Heart left ventricle (tissue), 16 donors: ENCODE data around the gene CMIP. TPM values are rescaled to one million over a fixed set of nuclear protein-coding genes. Genes with fewer than 3 reads are reported as not detected.

Source experiments
- ATAC-seq, 4 donors: fragments of 200-7000 bp; cut with Tn5 transposase; one replicate each; pipeline ENCODE4 v1.9.1; 2020 to 2022; ENCODE audit warnings: moderate library complexity in 4 of 4, mild to moderate bottlenecking in 3 of 4, moderate number of reproducible peaks in 1 of 4
- DNase-seq, 5 donors: peaks; one replicate each; pipeline ENCODE4 v3.0.0-alpha.2; 2020
- H3K27ac ChIP-seq, 12 donors: fragments of 200-600 bp; sonication (generic) in 4 of 12; one replicate each; pipeline versions ENCODE4 v1.5.0 to v1.8.0; 2016 to 2022; ENCODE audit warnings: mild to moderate bottlenecking in 2 of 12
- H3K27me3 ChIP-seq, 9 donors: fragments of 200-600 bp; sonication (generic) in 2 of 9; one replicate each; pipeline versions ENCODE4 v1.5.1 to v1.8.0; 2016 to 2022; ENCODE audit warnings: mild to moderate bottlenecking in 3 of 9
- H3K36me3 ChIP-seq, 9 donors: fragments of 200-600 bp; sonication (generic) in 2 of 9; one replicate each; pipeline versions ENCODE4 v1.5.0 to v1.8.0; 2018 to 2022; ENCODE audit warnings: mild to moderate bottlenecking in 2 of 9
- H3K4me1 ChIP-seq, 12 donors: fragments of 200-600 bp; sonication (generic) in 4 of 12; one replicate each; pipeline versions ENCODE4 v1.5.0 to v1.8.0; 2016 to 2022; ENCODE audit warnings: mild to moderate bottlenecking in 3 of 12
- H3K4me3 ChIP-seq, 12 donors: fragments of 200-600 bp; sonication (generic) in 4 of 12; one replicate each; pipeline versions ENCODE4 v1.5.0 to v1.8.0; 2017 to 2022; ENCODE audit warnings: mild to moderate bottlenecking in 9 of 12, moderate library complexity in 4 of 12
- H3K9me3 ChIP-seq, 12 donors: fragments of 200-600 bp; sonication (generic) in 4 of 12; one replicate each; pipeline versions ENCODE4 v1.5.0 to v1.8.0; 2016 to 2022; ENCODE audit warnings: mild to moderate bottlenecking in 1 of 12
- POLR2A ChIP-seq, 2 donors: fragments of 450-650 bp; IDR thresholded peaks; one replicate each; pipeline ENCODE4 v1.6.1; 2017; ENCODE audit warnings: antibody characterized with exemption in 2 of 2, mild to moderate bottlenecking in 2 of 2, moderate library complexity in 2 of 2
- WGBS, 4 donors: extraction: QIAGEN DNeasy Blood & Tissue Kit in 2 of 4; methylation state at CpG; one replicate each; pipeline versions ENCODE4 v1.1.5 to v1.1.7; 2013 to 2018; 5-methylcytosine and 5-hydroxymethylcytosine counted together
- intact Hi-C, 10 donors: fragments of 100-400 bp; cut with DNase I; formaldehyde crosslinking; loops; one replicate each; pipeline versions ENCODE4 v1.11.1 to v1.14.2; 2022
- polyA plus RNA-seq, 2 donors: library from polyadenylated mRNA; stranded (reverse); fragments of 200-250 nt; gene quantifications; one replicate each; pipeline ENCODE4 v1.2.3, GENCODE V29; 2013
- total RNA-seq, 9 donors: library from RNA; depleted of rRNA in 2 of 9; stranded (reverse); fragments of >200 nt in 2 of 9; fragmentation: NEBNext Ultra II Directional in 3 of 9; extraction: Animal tissue kit (Norgen Biotek cat#: 25700) in 3 of 9; gene quantifications; one replicate each; pipeline versions ENCODE4 v1.1.0 to v1.2.4, GENCODE V29; 2016 to 2023
- TF ChIP-seq, protein P1 (sequence below), 12 donors: fragments of 200-600 bp; sonication (generic) in 4 of 12; IDR thresholded peaks; one replicate each; pipeline versions ENCODE4 v1.5.0 to v1.8.0; 2018 to 2022; ENCODE audit warnings: antibody characterized with exemption in 12 of 12, mild to moderate bottlenecking in 5 of 12
- donor health status: ischemic (EF 13 %, LVEDD 7.1; RV severe dilation, severe dysfunction).
- donor health status: healthy with polysubstance abuse.
- donor health status: DM: no; HTN: yes; CAD: no.
- donor health status: DM: no; HTN: no; CAD: no.
- donor health status: ischemic (EF 25% LVEDD 6.9; RV normal size, moderate dysfunction).
- donor health status: ischemic (EF 25% LVEDD 5.7; RV mildly dilated, moderate dysfunction).
- donor health status: healthy.
- donor health status: DM: yes; HTN: yes; CAD: no.
- donor health status: ischemic (EF 35%, LVEDD 5.7; RV mildly dilated, moderate dysfunction).
- donor health status: nonischemic (EF 11% LVEDD 7.7; RV severe dilation, severe dysfunction).
- donor health status: DM: yes; HTN: yes; CAD: no.
- donor health status: PGD.
- donor health status: ischemic (EF 29% LVEDD 5.4; RV normal size, mild dysfunction).
- donor health status: nonischemic (EF 23%, LVEDD 6.1; RV moderate dilation, normal function).

CMIP gene
- total and polyA plus RNA-seq, 11 donors: 4.1 to 48.8 (median 10.6) TPM

DNA sequence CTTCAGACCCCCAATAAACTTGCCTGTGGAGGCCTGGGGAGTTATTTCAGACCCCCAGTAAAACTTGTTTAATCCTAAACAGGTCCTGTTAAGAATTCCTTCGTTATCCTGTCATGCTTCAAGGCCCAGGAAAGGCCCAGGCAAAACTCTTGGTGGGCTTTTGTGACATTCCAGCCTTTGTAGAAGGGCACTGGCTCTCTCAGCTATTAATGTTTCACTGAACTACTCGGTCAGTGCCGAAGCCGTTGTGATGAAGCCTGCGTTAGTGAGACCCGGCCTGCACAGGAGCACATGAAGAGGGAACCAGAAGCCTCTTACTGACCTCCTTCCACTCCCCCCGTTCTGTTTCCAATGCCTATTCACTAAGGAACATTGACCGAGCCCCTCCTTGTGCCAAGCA, 287.0 kb downstream of the CMIP start:
- Histone ChIP-seq H3K4me3 (no peak overlapping the region), H3K9me3 (no peaks in the 10 kb centered on the region), H3K27ac (peak overlapping the region in 2 of 12 donors; percentile 57 to 74), H3K36me3 (no peaks in the 10 kb centered on the region), H3K4me1 (peaks cover 0 to 16% (median 10%) of the 10 kb centered on the region in 12 donors), H3K27me3 (no peaks in the 10 kb centered on the region)
- WGBS, 4 donors: 90 to 97% (median 93%) methylated on average over 8 of the region's 8 CpGs
- intact Hi-C loops: loop anchor here in 7 of 10 donors (5.0 to 10.0 kb wide), 4 partner anchors 527 to 727 kb away; partner anchors contain the start of genes ATMIN (in 4 of the 7), CENPN (in 4 of the 7) and CMC2 (in 4 of the 7)
- DNase-seq (no peak), ATAC-seq (no peak)
- TF ChIP-seq POLR2A (IDR thresholded peaks at IDR 0.05): no peak
- TF ChIP-seq, protein P1, sequence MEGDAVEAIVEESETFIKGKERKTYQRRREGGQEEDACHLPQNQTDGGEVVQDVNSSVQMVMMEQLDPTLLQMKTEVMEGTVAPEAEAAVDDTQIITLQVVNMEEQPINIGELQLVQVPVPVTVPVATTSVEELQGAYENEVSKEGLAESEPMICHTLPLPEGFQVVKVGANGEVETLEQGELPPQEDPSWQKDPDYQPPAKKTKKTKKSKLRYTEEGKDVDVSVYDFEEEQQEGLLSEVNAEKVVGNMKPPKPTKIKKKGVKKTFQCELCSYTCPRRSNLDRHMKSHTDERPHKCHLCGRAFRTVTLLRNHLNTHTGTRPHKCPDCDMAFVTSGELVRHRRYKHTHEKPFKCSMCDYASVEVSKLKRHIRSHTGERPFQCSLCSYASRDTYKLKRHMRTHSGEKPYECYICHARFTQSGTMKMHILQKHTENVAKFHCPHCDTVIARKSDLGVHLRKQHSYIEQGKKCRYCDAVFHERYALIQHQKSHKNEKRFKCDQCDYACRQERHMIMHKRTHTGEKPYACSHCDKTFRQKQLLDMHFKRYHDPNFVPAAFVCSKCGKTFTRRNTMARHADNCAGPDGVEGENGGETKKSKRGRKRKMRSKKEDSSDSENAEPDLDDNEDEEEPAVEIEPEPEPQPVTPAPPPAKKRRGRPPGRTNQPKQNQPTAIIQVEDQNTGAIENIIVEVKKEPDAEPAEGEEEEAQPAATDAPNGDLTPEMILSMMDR (IDR thresholded peaks at IDR 0.05): no peak

DNA sequence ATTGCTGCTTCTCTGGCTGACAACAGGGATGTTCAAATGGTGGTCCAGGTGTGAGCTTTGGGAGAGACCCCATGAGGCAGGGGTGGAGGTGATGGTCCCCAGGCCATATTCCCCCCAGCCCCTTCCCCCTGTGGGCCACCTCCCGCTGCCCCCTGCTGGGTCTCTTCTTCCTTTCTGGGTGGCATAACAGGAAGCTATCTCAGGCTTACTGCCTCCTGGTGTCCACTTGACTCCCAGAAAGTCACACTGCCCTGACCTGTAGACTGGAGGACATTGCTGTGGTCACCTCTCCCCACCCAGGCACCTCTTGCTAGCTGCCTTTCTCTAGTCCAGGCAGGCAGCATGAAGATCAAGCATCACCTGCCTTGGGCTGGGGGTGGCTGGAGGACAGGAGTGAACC, 288.1 kb downstream of the CMIP start:
- no peak for DNase-seq
- Histone ChIP-seq H3K4me1 (peaks cover 0 to 19% (median 11%) of the 10 kb centered on the region in 12 donors), H3K27me3 (no peaks in the 10 kb centered on the region), H3K36me3 (no peaks in the 10 kb centered on the region), H3K9me3 (no peaks in the 10 kb centered on the region), H3K27ac (no peak overlapping the region), H3K4me3 (no peak overlapping the region)
- WGBS, 4 donors: 80 to 100% (median 97%) methylated on average over 1 of the region's 1 CpG
- intact Hi-C loops: loop anchor here in 7 of 10 donors (5.0 to 10.0 kb wide), 4 partner anchors 528 to 728 kb away; partner anchors contain the start of genes ATMIN (in 4 of the 7), CENPN (in 4 of the 7) and CMC2 (in 4 of the 7)
- no peak for ATAC-seq
- TF ChIP-seq POLR2A (IDR thresholded peaks at IDR 0.05): no peak
- TF ChIP-seq, protein P1 (IDR thresholded peaks at IDR 0.05): no peak

- Histone ChIP-seq H3K9me3 (no peaks in the 10 kb centered on the region), H3K36me3 (no peaks in the 10 kb centered on the region), H3K27me3 (no peaks in the 10 kb centered on the region), H3K4me1 (peaks cover 0 to 25% (median 14%) of the 10 kb centered on the region in 12 donors), H3K4me3 (no peak overlapping the region), H3K27ac (no peak overlapping the region)
- WGBS, 4 donors: 86 to 94% (median 90%) methylated on average over 1 of the region's 1 CpG
- no peak for TF ChIP-seq POLR2A (IDR thresholded peaks at IDR 0.05)
- TF ChIP-seq, protein P1 (IDR thresholded peaks at IDR 0.05): no peak
- ATAC-seq: no peak
- intact Hi-C loops: loop anchor here in 7 of 10 donors (5.0 to 10.0 kb wide), 4 partner anchors 528 to 728 kb away; partner anchors contain the start of genes ATMIN (in 4 of the 7), CENPN (in 4 of the 7) and CMC2 (in 4 of the 7)
- DNase-seq: no peak
Measured at GRCh38 chr16:81733295-81733694, 288.7 kb downstream of the CMIP start.

GRCh38 chr16:81734632-81735434, 290.2 kb downstream of the CMIP start:
- no peak for TF ChIP-seq POLR2A (IDR thresholded peaks at IDR 0.05)
- TF ChIP-seq, protein P1 (IDR thresholded peaks at IDR 0.05): no peak
- DNase-seq (no peak), ATAC-seq (no peak)
- H3K36me3 ChIP-seq: no peaks in the 10 kb centered on the region
- intact Hi-C loops: loop anchor here (5.0 to 10.0 kb wide), 8 partner anchors 333 to 730 kb away; partner anchors contain the start of genes ATMIN (in 6 of the 10), CENPN (in 4 of the 10) and CMC2 (in 4 of the 10)
- no peak overlapping the region for H3K27ac ChIP-seq
- H3K4me3 ChIP-seq: no peak overlapping the region
- peaks cover 0 to 28% (median 14%) of the 10 kb centered on the region in 12 donors for H3K4me1 ChIP-seq
- no peaks in the 10 kb centered on the region for H3K27me3 ChIP-seq
- 83 to 98% (median 97%) methylated on average over 5 to 6 of the region's 6 CpGs for WGBS, 4 donors
- no peaks in the 10 kb centered on the region for H3K9me3 ChIP-seq
